Transverse colon (tissue), 4 donors: Measurements from ENCODE around the gene GPR32. TPM values are rescaled to one million over a fixed set of nuclear protein-coding genes. Genes with fewer than 3 reads are reported as not detected.
"Not testable (repeated sequence)": the region's sequence is repeated elsewhere in the genome, so short reads cannot be mapped to it uniquely, and the experiment has no call there.

Experiments used
- DNase-seq: peaks from one replicate; pipeline ENCODE4 v3.0.0-alpha.2; 2019
- H3K27ac ChIP-seq, 4 donors: fragments of 200-600 bp; sonication (generic); 2 replicates each; pipeline ENCODE4 v1.5.1; 2016 to 2018; ENCODE audit warnings: inconsistent platforms in 4 of 4
- H3K27me3 ChIP-seq: fragments of 200-600 bp; sonication (generic); 2 replicates; pipeline ENCODE4 v1.5.1; 2017; ENCODE audit warnings: inconsistent platforms
- H3K36me3 ChIP-seq, 4 donors: fragments of 200-600 bp; sonication (generic); 2 replicates each; pipeline ENCODE4 v1.5.1; 2017 to 2019; ENCODE audit warnings: inconsistent platforms in 4 of 4
- H3K4me1 ChIP-seq, 4 donors: fragments of 200-600 bp; sonication (generic); 2 replicates each; pipeline ENCODE4 v1.5.1; 2017 to 2020; ENCODE audit warnings: inconsistent platforms in 4 of 4
- H3K4me3 ChIP-seq, 4 donors: fragments of 200-600 bp; sonication (generic); 1 replicate in 1 of 4; 2 replicates in 3 of 4; pipeline versions ENCODE4 v1.5.1 to v1.6.1; 2017 to 2019; ENCODE audit warnings: inconsistent platforms in 4 of 4
- H3K9me3 ChIP-seq, 2 donors: fragments of 200-600 bp; sonication (generic); 2 replicates each; pipeline ENCODE4 v1.5.1; 2017 to 2019; ENCODE audit warnings: inconsistent platforms in 2 of 2
- CTCF ChIP-seq, 5 experiments: fragments of 200-600 bp in 3 of 5; fragments of 450-650 bp in 2 of 5; sonication (generic) in 3 of 5; IDR thresholded peaks; 1 replicate in 2 of 5; 2 replicates in 3 of 5; pipeline ENCODE4 v1.5.1; 2016 to 2017; ENCODE audit warnings: antibody characterized with exemption in 5 of 5, inconsistent platforms in 3 of 5, mild to moderate bottlenecking in 2 of 5, moderate library complexity in 1 of 5
- EP300 ChIP-seq: sonication (generic); formaldehyde crosslinking; IDR thresholded peaks from one replicate; pipeline ENCODE4 v1.6.1; 2017; ENCODE audit warnings: antibody characterized with exemption, low read depth
- POLR2A ChIP-seq: fragments of 450-650 bp; IDR thresholded peaks from one replicate; pipeline ENCODE4 v1.6.1; 2016; ENCODE audit warnings: antibody characterized with exemption, mild to moderate bottlenecking, moderate library complexity
- POLR2AphosphoS5 ChIP-seq, 3 donors: sonication (generic); formaldehyde crosslinking; IDR thresholded peaks; one replicate each; pipeline ENCODE4 v1.6.1; 2016; ENCODE audit warnings: antibody characterized with exemption in 3 of 3
- WGBS, 2 donors: methylation state at CpG; one replicate each; pipeline ENCODE4 v1.1.5; 2018; ENCODE audit warnings: low coverage in 1 of 2; 5-methylcytosine and 5-hydroxymethylcytosine counted together
- in situ Hi-C, 4 donors: fragments of 200-750 bp; cut with MboI; loops; one replicate each; pipeline versions ENCODE4 v1.15.0 to v1.15.1; 2017; ENCODE audit warnings: low sequenced_read_pairs in 3 of 4, low pct_ligation_motif_present in 1 of 4, low pct_unique_long_range_greater_than_20kb in 1 of 4
- intact Hi-C: fragments of 100-400 bp; cut with DNase I; formaldehyde crosslinking; loops from one replicate; pipeline ENCODE4 v1.15.1; 2023; ENCODE audit warnings: low total_unique reads
- total RNA-seq, 4 donors: library from RNA; depleted of rRNA; stranded (reverse); fragments of >200 nt; gene quantifications; one replicate each; pipeline ENCODE4 v1.1.0, GENCODE V29; 2016

The GPR32 gene
- not detected for total RNA-seq

GRCh38 chr19:50770164-50770563 lies at the start of gene GPR32:
Gene GPR32, plus strand, starts transcription at chr19:50770464. Its CDS starts 137 bp downstream, at chr19:50770601.
- H3K27ac ChIP-seq, DNase-seq, H3K9me3 ChIP-seq, in situ Hi-C loops, H3K4me1 ChIP-seq, intact Hi-C loops, H3K4me3 ChIP-seq, H3K36me3 ChIP-seq: not testable (repeated sequence)
- H3K27me3 ChIP-seq, result peaks cover 31% of the 10 kb centered on the region
- WGBS, 2 donors, result 76 to 82% methylated on average over 2 of the region's 2 CpGs

GRCh38 chr19:50720921-50721381 lies 49.3 kb upstream of the GPR32 start:
- Histone ChIP-seq H3K36me3 (no peaks in the 10 kb centered on the region), H3K9me3 (no peaks in the 10 kb centered on the region), H3K27me3 (peaks cover 76% of the 10 kb centered on the region), H3K27ac (no peak overlapping the region), H3K4me3 (no peak overlapping the region), H3K4me1 (peaks cover 6 to 35% (median 29%) of the 10 kb centered on the region in 4 donors)
- intact Hi-C loops (no loop called here), in situ Hi-C loops (no loop called here)
- 39% methylated on average over 6 of the region's 8 CpGs; no CpG with 5 or more reads in 1 of the 2 donors for WGBS, 2 donors
- TF ChIP-seq POLR2A (no peak), CTCF (IDR thresholded peaks at IDR 0.05) (no peak), POLR2AphosphoS5 (IDR thresholded peaks at IDR 0.05) (no peak), EP300 (no peak)
- no peak for DNase-seq

- H3K27me3 ChIP-seq, result peaks cover 70% of the 10 kb centered on the region
- H3K9me3 ChIP-seq, result no peaks in the 10 kb centered on the region
- intact Hi-C loops (no loop called here), in situ Hi-C loops (no loop called here)
- H3K27ac ChIP-seq, result no peak overlapping the region
- WGBS, 2 donors, result 86 to 100% methylated on average over 1 to 9 of the region's 10 CpGs
- H3K4me3 ChIP-seq, result no peak overlapping the region
- peaks cover 6 to 37% (median 29%) of the 10 kb centered on the region in 4 donors for H3K4me1 ChIP-seq
- no peak for DNase-seq
- TF ChIP-seq EP300 (no peak), POLR2A (no peak), POLR2AphosphoS5 (IDR thresholded peaks at IDR 0.05) (no peak), CTCF (IDR thresholded peaks at IDR 0.05) (no peak)
- H3K36me3 ChIP-seq, result no peaks in the 10 kb centered on the region
These were observed 48.7 kb upstream of the GPR32 start for GRCh38 chr19:50721441-50722137.

- DNase-seq, result no peak
- no peak for TF ChIP-seq POLR2A
- no peak for TF ChIP-seq EP300
- TF ChIP-seq POLR2AphosphoS5 (IDR thresholded peaks at IDR 0.05), result no peak
- no peak for TF ChIP-seq CTCF (IDR thresholded peaks at IDR 0.05)
- in situ Hi-C loops, result no loop called here
- peak overlapping the region; percentile 2 to 83 (median 68) for H3K27ac ChIP-seq
- no peaks in the 10 kb centered on the region for H3K36me3 ChIP-seq
- no peaks in the 10 kb centered on the region for H3K9me3 ChIP-seq
- peaks cover 6 to 37% (median 29%) of the 10 kb centered on the region in 4 donors for H3K4me1 ChIP-seq
- H3K27me3 ChIP-seq, result peaks cover 65% of the 10 kb centered on the region
- H3K4me3 ChIP-seq, result no peak overlapping the region
- WGBS, 2 donors, result 17 to 46% methylated on average over 2 to 15 of the region's 15 CpGs
- intact Hi-C loops, result no loop called here
These were observed 47.9 kb upstream of the GPR32 start for GRCh38 chr19:50722201-50723013.
